ENCODE measurements around the gene IGF2BP3. TPM values are rescaled to one million over a fixed set of nuclear protein-coding genes. Genes with fewer than 3 reads are reported as not detected.

IGF2BP3 gene
- total RNA-seq, 1 donor from 2014 or later = 2.2 TPM

DNA sequence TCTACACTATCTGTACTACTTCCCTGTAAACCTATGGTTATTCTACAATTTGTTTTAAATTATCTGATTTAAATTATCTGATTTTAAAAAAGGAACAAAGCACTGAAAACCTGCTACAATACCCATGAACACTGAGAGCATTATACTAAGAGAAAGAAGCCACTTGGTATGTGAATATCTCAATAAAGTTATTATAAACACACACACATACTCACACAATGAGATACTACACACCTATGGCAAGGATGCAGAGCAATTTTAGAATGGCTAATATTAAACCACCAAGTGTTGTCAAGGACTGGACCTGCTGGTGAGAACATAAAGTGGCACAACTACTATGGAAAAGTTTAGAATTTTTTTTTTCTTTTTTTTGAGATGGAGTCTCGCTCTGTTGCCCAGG, 82.7 kb downstream of the IGF2BP3 start:
- intact Hi-C loops (cut with micrococcal nuclease) = no loop called here

DNA sequence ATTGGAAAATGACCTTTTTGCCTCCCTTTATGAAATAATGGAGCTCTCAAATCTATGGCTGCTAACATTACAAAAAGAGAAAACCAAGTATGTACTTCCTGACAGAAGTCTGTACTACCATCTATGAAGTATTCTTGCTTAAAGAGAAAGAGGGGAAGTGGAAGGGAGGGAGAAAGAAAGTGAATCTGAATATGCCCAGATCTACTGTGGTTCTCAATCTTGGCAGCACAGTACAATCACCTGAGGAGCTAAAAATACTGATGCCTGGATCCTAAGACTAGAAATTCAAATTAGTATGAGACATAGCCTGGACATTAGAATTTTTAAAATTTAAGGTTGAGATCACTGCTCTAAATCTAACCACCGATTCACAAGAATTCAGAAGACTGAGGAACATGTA, 85.2 kb downstream of the IGF2BP3 start:
- intact Hi-C loops (cut with micrococcal nuclease) = no loop called here

DNA sequence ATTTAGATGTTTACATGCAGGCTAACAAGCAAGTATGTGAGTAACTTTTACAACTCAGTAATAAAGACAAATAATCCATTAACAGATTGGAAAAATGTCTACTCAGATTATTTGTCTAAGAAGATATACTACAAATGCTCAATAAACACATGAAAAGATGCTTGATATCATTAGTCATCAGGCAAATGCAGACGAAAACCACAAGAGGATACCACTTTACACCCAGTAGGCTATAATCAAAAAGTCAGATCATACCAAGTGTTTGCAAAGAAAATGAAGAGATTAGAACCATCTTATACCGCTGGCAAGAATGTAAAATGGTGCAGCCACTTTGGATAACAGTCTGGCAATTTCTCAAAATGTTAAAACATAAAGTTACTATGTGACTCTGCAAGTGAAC, 87.1 kb downstream of the IGF2BP3 start:
- intact Hi-C loops (cut with micrococcal nuclease) = no loop called here

DNA sequence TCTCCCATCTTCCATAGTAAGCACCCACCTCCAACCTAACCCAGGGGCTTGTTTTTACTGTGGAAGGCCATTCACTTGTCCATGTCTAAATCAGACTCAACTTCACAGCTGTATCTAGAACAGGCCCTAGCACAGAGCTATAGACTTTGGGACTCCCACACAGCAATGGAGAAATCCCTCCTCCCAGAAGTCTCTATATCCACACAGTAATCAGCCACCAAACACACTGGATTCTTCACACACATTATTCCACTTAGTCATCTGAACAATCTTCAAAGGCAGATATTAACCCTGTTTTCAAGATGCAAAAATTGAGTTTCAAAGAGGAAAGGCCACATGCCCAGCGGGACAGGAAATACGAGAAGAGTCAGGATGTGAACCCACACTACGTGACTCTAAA, 89.3 kb downstream of the IGF2BP3 start:
- intact Hi-C loops (cut with micrococcal nuclease) = no loop called here

DNA sequence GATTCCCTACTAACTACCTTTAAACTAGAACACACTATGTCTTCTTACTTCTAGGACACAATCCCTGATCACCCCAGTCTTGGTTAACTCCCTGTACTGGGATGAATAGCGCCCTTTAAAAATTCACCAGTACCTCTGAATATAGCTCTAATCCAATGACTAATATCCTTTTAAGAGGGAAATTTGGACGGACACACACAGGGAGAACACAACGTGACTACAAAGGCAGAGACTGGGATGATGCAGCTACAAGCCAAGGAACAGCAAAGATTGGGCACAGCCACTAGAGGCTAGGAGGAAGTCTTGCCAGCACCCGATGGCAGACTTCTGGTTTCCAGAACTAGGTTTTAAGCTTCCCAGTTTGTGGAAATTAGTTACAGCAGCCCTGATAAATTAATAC, 89.7 kb downstream of the IGF2BP3 start:
- intact Hi-C loops (cut with micrococcal nuclease) = no loop called here

DNA sequence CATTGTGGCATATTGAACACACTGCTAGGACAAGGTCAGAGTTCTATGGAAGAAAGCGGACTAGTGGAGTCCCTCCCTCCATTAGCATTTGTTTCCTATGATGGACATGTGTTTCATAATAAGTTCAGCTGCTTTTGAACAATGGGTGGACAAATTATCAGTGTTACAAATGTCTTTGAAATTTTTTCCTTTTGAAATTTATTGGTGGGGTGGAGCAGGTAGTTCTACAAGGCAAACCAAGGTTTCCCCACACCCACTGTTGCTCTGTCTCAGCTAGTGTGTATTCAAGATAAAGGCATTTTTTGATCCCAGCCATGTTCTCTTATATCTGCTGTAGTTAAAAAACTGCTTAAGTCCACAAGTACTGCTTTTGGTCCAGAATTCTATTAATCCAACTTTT, 91.3 kb downstream of the IGF2BP3 start:
- intact Hi-C loops (cut with micrococcal nuclease) = no loop called here

DNA sequence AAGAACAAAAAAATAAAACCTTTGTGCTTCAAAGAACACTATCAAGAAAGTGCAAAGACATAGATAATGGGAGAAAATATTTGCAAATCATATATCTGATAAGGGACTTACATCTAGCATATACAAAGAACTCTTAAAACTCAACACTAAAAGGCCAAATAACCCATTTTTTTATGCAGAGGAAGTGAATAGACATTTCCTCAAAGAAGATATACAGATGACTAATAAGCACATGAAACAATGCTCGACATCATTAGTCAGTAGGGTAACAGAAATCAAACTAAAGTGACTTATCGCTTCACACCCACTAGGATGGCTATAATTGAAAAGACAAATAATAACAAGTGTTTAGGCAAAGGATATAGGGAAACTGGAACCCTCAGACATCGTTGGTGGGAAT, 93.2 kb downstream of the IGF2BP3 start:
- intact Hi-C loops (cut with micrococcal nuclease) = no loop called here

DNA sequence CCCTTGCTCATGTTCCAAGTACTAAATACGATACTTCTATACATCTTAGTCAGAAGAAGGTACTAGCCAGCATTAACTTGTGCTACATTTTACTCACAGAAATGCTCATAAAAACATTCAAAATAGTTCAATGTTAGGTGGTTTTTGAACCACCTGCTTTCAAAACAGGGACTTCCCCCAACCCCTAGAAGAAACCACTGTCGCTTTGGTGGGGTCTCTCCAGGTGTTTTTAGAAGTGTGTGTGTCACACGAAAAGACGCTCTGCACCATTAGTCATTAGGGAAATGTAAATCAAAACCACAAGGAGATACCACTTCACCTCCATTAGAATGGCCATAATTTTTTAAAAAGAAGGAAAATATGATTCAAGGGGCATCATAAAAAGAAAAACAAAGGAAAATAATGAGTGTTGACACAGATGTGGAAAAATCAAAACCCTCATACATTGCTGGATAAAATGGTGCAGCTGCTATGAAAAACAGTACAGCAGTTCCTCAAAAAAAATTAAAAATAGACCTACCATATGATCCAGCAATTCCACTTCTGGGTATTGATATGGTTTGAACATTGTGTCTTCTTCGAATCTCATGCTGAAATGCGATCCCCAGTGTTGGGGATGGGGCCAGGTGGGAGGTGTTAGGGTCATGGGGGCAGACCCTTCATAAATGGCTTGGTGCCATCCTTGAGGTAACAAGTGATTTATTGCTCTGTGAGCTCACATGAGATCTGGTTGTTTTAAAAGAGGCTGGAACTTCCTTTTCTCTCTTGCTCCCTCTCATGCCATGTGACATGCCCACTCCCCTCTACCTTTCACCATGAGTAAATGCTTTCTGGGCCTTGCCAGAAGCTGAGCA, 96.9 kb downstream of the IGF2BP3 start:
- intact Hi-C loops (cut with micrococcal nuclease) = loop anchor here (1.0 kb wide), 1 partner anchor 16 kb away; no protein-coding TSS in a partner anchor

GRCh38 chr7:23372611-23373010, 97.7 kb downstream of the IGF2BP3 start:
- intact Hi-C loops (cut with micrococcal nuclease) = loop anchor here (1.0 kb wide), 1 partner anchor 15 kb away; no protein-coding TSS in a partner anchor

DNA sequence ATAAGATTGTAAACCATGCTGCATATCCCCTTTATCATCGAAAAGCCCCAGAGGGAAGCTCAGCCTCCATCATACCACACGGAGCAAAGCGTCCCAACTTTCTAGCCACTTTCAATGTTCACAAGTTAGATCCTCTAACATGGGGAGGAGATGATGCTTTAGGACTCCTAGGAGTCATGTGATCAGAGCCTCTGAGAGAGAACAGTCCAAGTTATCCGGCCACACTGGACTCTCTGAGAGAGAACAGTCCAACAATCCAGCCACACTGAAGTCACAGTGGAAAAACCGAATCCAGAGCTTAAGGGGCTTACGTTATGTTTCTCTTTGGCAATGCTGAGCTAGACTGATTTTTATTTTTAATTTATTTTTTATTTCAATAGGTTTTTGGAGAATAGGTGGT, 98.6 kb downstream of the IGF2BP3 start:
- intact Hi-C loops (cut with micrococcal nuclease) = no loop called here

- intact Hi-C loops (cut with micrococcal nuclease) = no loop called here
Measured at GRCh38 chr7:23369695-23370404, 100.4 kb downstream of the IGF2BP3 start.

GRCh38 chr7:23369100-23369499, 101.2 kb downstream of the IGF2BP3 start:
- intact Hi-C loops (cut with micrococcal nuclease) = no loop called here

DNA sequence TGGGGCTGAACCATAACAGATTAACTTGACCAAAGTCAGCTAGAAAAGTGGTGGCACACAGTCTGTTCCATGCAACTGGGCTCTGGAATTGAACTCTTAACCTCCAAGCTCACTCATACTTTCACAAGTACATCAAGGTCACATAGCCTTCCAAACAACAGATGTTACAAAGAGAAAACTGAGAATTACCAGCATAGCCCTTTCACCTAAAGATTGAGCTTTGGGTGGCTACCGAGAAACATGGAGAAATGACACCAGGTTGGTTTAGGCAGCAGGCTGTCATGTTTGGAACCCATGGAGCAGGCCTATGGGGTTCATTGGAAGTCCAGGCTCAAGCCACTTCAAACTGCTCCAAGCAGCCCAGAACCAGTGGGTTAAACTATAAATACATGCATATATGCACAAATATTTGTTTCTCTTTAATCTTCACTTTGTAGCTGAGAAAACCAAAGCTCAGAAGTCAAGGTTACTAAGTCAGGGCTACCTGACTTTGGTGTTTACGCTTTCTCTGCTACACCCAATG, 112.1 kb downstream of the IGF2BP3 start:
- intact Hi-C loops (cut with micrococcal nuclease) = loop anchor here (5.0 to 10.0 kb wide), 2 partner anchors 176 to 537 kb away; partner anchors contain the start of gene NUP42

DNA sequence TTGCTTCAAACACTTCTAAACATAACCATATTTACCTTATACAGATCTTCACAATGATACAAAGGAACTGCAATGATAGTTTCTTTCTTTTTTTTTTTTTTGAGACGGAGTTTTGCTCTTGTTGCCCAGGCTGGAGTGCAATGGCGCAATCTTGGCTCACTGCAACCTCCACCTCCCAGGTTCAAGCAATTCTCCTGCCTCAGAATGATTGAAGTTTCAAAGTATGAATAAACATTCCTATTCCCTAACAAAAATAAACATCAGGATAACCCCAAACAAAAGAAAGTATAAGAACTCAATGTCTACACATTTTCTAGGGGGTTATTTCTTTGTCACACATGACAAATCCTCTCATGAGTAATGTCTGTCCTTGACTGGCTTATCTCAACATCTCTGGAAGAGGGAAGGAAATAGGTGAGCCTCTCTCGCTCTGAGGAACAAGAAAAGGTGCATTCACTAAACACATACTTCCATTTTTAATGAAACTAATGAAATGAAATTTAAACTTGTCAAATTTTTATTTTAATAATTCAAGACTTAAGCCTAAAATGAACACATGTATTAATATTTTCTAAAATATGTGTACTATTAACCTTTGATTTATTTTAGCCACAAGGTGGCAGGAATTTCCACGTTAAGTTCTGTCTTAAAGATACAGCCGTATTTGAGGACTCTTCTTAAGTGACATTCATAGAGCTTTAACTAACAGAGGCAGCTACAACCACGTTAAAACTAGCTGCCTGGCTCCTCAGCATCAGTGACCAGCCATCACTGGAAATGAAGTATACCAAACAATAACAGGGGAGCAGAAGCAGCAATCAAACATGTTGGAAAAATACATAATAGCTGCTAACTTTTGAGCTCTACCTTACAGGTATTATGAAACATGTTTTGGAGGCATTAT, 112.8 kb downstream of the IGF2BP3 start:
- intact Hi-C loops (cut with micrococcal nuclease) = loop anchor here (1.0 to 10.0 kb wide), 8 partner anchors 16 to 537 kb away; partner anchors contain the start of genes IGF2BP3 and NUP42

DNA sequence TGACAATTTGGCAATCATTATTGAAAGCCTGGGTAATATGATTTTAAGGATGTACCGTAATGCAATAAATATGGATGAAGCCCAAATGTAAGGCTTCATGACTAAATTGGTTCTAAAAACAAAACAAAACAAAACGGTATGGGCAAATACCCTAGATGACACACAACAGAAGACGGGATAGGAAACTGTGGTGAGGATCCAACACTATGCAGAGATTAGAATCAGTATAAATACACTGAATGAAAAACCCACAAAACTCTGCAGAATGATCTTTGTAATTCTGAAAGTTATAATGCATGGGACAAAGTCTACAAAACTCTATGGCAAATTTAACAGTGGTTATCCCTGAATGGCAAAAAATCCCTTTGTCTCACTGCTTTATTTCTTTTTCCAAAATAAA, 113.6 kb downstream of the IGF2BP3 start:
- intact Hi-C loops (cut with micrococcal nuclease) = loop anchor here (1.0 to 10.0 kb wide), 10 partner anchors 10 to 538 kb away; partner anchors contain the start of genes IGF2BP3, MALSU1 and NUP42

DNA sequence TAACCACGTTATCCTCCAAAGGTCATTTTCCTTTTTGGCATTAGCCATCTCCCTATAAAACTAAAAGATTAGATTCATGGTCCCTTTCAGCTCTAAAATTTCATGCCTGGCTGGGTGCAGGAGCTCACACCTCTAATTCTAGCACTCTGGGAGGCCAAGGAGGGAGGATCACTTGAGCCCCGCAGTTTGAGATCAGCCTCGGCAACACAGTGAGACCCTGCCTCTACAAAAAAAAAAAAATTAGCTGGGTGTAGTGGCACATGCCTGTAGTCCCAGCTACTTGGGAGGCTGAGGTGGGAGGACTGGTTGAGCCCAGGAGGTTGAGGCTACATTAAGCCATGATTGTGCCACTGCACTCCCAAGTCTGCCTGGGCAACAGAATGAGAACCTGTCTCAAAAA, 114.1 kb downstream of the IGF2BP3 start:
- intact Hi-C loops (cut with micrococcal nuclease) = loop anchor here (1.0 to 10.0 kb wide), 5 partner anchors 10 to 539 kb away; partner anchors contain the start of genes IGF2BP3, MALSU1 and NUP42

GRCh38 chr7:23353172-23353571, 117.1 kb downstream of the IGF2BP3 start:
- intact Hi-C loops (cut with micrococcal nuclease) = loop anchor here (10.0 kb wide), 1 partner anchor 542 kb away; no protein-coding TSS in a partner anchor

DNA sequence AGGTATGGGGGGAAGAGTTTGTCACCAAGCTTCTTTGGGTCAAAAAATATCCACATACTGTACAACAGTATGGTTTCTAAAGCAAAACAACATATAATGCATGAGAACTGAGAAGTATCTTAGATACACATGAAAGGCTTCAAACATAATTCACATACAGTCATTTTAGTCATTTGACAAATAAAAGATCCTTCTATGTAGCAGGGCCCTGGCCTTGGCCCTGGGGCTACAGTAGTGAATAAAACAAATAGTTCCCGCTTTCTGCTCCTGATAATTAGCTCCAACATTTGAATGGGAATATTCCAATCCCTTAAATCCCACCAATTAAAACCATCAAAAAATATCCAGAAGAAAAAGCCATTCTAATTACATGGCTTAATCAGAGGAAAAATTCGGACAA, 119.8 kb downstream of the IGF2BP3 start:
- intact Hi-C loops (cut with micrococcal nuclease) = loop anchor here (10.0 kb wide), 1 partner anchor 544 kb away; no protein-coding TSS in a partner anchor

DNA sequence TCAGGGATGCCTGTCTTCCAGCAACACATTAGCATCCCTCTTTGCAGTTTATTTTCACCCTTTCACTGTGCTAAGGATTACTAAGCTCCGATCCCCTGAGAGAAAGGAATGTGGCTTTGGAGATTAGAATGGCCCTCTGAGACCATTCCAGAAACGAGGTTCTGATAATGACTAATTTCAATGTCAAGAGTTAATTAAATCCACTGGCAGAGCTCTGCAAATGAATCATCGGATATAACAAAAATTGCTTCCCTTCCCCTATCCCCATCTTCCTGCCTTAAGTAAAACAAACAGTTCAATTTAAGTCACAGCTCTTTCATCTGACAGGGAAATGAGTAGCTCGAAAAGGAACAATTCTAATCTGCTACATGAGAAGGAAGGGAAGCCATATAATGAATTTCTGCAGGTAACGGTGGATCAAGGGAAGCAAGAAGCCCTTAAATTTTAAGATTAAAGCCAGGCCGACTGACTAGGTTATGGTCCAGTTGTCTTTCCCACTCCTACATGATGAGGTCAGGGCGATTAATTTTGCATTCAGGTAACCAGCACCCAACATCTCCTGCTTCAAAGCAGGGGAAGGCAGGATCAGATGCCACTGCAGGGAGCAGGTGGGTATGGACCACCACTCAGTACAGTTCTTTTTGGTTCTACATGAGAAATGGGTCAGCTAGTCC, 120.7 kb downstream of the IGF2BP3 start:
- intact Hi-C loops (cut with micrococcal nuclease) = loop anchor here (5.0 to 10.0 kb wide), 3 partner anchors 242 to 545 kb away; partner anchors contain the start of genes CCDC126 and KLHL7

GRCh38 chr7:23347682-23348180, 122.6 kb downstream of the IGF2BP3 start:
- intact Hi-C loops (cut with micrococcal nuclease) = loop anchor here (2.0 to 5.0 kb wide), 4 partner anchors 75 to 250 kb away; partner anchors contain the start of genes CCDC126, KLHL7 and TRA2A

All from T-helper 1 cell treated with Interleukin-12 subunit alpha and Interleukin-12 subunit beta and Interleukin-4 antibody, amounts not matched to agents 30 ng/mL and 1 ng/mL, for 36 hours (primary cell).